ENCODE data around the gene C7orf57. TPM values are rescaled to one million over a fixed set of nuclear protein-coding genes. Genes with fewer than 3 reads are reported as not detected.

The C7orf57 gene
- total RNA-seq, 1 experiment from 2014 or later = 0.15 TPM

GRCh38 chr7:48110868-48111267, 75.5 kb downstream of the C7orf57 start:
- H3K4me1 ChIP-seq (ENCODE audit: control insufficient read depth in 1 of 2, insufficient read depth in 2 of 2, low read length in 2 of 2) = no peaks in the 10 kb centered on the region
- TF ChIP-seq SIN3A (IDR thresholded peaks at IDR 0.05; ENCODE audit: low read depth) (no peak), JUND (IDR thresholded peaks at IDR 0.05) (no peak), FOSL1 (IDR thresholded peaks at IDR 0.05; ENCODE audit: low read depth) (no peak), YY1 (IDR thresholded peaks at IDR 0.05; ENCODE audit: extremely low read depth, insufficient replicate concordance, low read depth, low read length) (no peak), ELF1 (IDR thresholded peaks at IDR 0.05; ENCODE audit: borderline replicate concordance, low read depth) (no peak), MAX (IDR thresholded peaks at IDR 0.05) (no peak), ZNF274 (IDR thresholded peaks at IDR 0.05; ENCODE audit: low read depth, low read length) (no peak)
- H4K20me1 ChIP-seq (ENCODE audit: insufficient read depth) = no peaks in the 10 kb centered on the region
- ChIA-PET CTCF (interaction anchor here (1.2 to 4.0 kb wide), 9 partner anchors 9 to 845 kb away, joined by 3 to 31 read pairs (median 6); no protein-coding TSS in a partner anchor), RAD21 (ENCODE audit: low non-redundant PET in 1 of 2, low total read pairs in 2 of 2, uncharacterized antibody in 2 of 2, unreplicated experiment in 2 of 2) (interaction anchor here (1.4 to 1.5 kb wide), 2 partner anchors 166 kb away, joined by 7 read pairs; no protein-coding TSS in a partner anchor), POLR2A (interaction anchor here (1.0 kb wide), 1 partner anchor 22 kb away, joined by 5 read pairs; the partner anchor contains the start of gene UPP1)
- intact Hi-C loops (cut with micrococcal nuclease) = loop anchor here (1.0 kb wide), 2 partner anchors 120 to 166 kb away; no protein-coding TSS in a partner anchor
- H3K9me2 ChIP-seq (ENCODE audit: insufficient read depth) = no peaks in the 10 kb centered on the region
- no TSS peak for BruUV-seq (replicated peaks)
- no peak overlapping the region for H3K27ac ChIP-seq (ENCODE audit: low read depth, low read length)
- H3K36me3 ChIP-seq (ENCODE audit: control insufficient read depth in 1 of 2, insufficient read depth in 2 of 2, low read length in 2 of 2) = peaks cover 5 to 10% of the 10 kb centered on the region in 2 experiments; a peak in 2 of 4 replicates
- no peaks in the 10 kb centered on the region for H3K79me2 ChIP-seq (ENCODE audit: insufficient read depth, low read length)
- no peaks in the 10 kb centered on the region for H3K27me3 ChIP-seq (ENCODE audit: insufficient read depth, low read length)
- no peaks in the 10 kb centered on the region for H3K9me3 ChIP-seq (ENCODE audit: control insufficient read depth in 1 of 2, insufficient read depth in 1 of 2, low read depth in 1 of 2, low read length in 2 of 2)
- H3K4me3 ChIP-seq (replicated peaks in 1 of 2; ENCODE audit: low read depth in 1 of 2, low read length in 2 of 2) = no peak overlapping the region
- DNase-seq (ENCODE audit: low read depth, low spot score) (no peak), ATAC-seq (no peak)
- H2AFZ ChIP-seq (ENCODE audit: low read depth, low read length, poor library complexity, severe bottlenecking) = no peak overlapping the region
- H3K9ac ChIP-seq (ENCODE audit: low read length) = no peak overlapping the region
- H3K4me2 ChIP-seq (ENCODE audit: low read length) = no peak overlapping the region

Other genes with a start within 250 kb of the C7orf57 start
- 0.17 TPM for gene PKD1L1, start 87.1 kb upstream of the C7orf57 start, total RNA-seq (2021; ENCODE audit: unreplicated experiment)
- gene HUS1, start 55.9 kb upstream of the C7orf57 start, total RNA-seq (2021; ENCODE audit: unreplicated experiment) = 30.0 TPM
- gene SUN3, start 6.4 kb upstream of the C7orf57 start, total RNA-seq (2021; ENCODE audit: unreplicated experiment) = 4.5 TPM
- gene UPP1, start 53.7 kb downstream of the C7orf57 start, total RNA-seq (2021; ENCODE audit: unreplicated experiment) = 42.7 TPM
- not detected for gene ABCA13, start 135.9 kb downstream of the C7orf57 start, total RNA-seq (2021; ENCODE audit: unreplicated experiment)

Measured in HCT116 (cell line).